Activated CD4-positive, alpha-beta T cell treated with anti-CD3 and anti-CD28 coated beads, Interleukin-2, Interleukin-4, amounts not matched to agents 100 ng/mL and 50 ng/mL, durations not matched to agents 16 hours and 8 hours (primary cell): ENCODE measurements around the gene ATXN1.
"Not testable (repeated sequence)": the region's sequence is repeated elsewhere in the genome, so short reads cannot be mapped to it uniquely, and the experiment has no call there.

Experiments
- DNase-seq: peaks from one replicate; pipeline ENCODE4 v3.0.0-alpha.2; 2020; ENCODE audit warnings: low spot score

The ATXN1 gene

DNA sequence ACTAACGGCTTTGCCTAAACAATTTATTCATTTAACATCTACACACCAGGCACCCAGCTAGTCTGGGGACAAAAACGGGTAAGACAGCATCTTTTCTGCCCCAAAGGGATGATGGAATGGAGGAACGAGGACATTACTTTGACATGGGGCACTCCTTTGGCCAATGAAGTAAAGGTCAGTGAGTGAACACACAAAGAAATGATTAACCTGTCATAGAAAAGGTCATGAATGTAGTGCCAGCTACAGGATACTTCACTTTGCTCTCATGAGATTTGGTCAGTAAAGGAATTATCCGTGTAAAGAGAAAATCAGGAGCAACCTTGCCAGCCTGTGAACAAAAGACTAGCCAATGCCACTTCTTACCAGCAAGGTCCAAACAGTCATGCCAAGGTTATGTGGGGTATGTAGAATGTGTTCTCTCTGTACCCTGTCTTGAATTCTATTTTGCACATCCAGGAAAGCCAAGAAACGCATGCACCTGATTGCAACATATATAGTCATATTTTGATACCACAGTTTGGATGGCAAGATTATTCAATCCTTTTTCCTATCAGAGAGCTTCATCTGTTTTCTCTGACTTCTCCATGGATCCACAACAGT, 377.6 kb downstream of the ATXN1 start:
- DNase-seq, result no peak

- DNase-seq, result not testable (repeated sequence)
These were observed 379.3 kb downstream of the ATXN1 start for GRCh38 chr6:16381968-16382367.

- DNase-seq, result no peak
These were observed 380.9 kb downstream of the ATXN1 start for GRCh38 chr6:16380220-16380809.

GRCh38 chr6:16378360-16378759, 382.9 kb downstream of the ATXN1 start:
- DNase-seq, result not testable (repeated sequence)

DNA sequence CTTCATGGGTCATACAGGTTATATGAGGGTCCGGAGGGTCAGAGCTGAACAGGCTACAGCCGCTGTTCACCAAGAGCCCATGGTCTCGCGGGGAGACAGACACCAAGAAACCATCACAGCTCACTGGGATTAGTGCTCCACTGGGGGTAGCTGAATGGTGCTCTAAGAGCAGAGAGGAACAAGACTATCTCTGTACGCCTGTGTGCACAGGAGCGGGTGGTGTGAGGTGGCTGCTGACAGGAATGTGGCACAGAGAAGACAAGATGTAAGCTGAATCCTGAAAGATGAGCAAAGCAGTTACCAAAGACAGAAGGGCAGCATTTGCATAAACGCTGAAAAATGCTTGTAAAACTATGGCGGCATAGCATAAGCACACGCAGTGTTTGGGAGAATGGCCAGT, 383.8 kb downstream of the ATXN1 start:
- no peak for DNase-seq

DNA sequence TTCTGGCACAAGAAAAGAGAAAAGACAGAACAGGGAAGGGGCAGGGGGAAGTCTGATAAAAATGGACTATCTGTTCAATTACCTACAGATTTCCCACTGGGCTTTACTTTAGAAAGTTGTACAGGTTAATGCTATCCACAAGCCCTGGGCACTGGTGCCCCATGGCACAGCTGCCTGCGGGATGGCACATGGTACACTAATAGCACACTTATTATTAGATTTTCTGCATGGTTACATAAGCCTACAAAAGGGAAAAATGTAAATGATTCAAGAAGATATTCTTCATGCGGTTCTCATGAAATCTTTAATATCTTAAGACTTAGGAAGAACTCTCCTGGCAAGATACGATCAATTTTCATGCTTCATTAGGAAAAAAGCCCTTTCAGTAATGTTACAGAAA, 385.4 kb downstream of the ATXN1 start:
- no peak for DNase-seq

GRCh38 chr6:16375206-16375605, 386.1 kb downstream of the ATXN1 start:
- DNase-seq, result no peak

DNA sequence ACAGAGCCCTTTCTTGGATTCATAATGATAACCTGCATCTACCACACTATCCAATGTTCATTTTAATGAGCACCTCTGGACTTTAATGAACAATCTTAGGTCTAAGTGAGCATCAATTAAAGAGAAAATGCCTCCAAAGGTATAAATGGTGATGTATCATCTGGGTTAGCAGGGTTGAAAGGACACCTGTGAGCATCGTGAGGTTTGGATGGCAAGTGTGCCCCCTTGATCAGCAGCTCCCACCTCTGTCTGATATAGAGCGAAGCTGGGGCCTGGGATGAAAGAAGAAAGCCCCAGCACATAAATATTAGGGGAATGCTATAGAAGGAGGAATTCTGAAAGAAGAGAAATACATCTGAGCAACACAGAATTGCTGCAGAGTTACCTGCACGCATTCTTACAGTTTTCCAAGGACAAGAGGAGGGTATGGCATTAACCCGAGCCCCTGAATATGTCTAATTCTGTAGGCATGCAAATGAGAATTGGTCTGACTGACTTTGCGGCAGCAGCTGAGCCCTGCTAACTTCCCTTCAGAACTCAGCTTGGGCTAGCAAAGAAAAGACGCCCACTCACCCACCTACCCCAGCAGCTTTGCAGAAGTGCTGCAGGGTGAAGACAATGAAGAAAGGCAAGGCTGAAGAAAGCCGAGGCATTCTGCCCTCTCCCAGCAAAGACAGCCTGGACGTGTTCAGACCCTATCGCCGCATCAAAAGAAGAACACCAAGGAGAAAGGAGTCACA, 386.6 kb downstream of the ATXN1 start:
- no peak for DNase-seq

- DNase-seq, result no peak
These were observed 387.2 kb downstream of the ATXN1 start for GRCh38 chr6:16374016-16374415.

DNA sequence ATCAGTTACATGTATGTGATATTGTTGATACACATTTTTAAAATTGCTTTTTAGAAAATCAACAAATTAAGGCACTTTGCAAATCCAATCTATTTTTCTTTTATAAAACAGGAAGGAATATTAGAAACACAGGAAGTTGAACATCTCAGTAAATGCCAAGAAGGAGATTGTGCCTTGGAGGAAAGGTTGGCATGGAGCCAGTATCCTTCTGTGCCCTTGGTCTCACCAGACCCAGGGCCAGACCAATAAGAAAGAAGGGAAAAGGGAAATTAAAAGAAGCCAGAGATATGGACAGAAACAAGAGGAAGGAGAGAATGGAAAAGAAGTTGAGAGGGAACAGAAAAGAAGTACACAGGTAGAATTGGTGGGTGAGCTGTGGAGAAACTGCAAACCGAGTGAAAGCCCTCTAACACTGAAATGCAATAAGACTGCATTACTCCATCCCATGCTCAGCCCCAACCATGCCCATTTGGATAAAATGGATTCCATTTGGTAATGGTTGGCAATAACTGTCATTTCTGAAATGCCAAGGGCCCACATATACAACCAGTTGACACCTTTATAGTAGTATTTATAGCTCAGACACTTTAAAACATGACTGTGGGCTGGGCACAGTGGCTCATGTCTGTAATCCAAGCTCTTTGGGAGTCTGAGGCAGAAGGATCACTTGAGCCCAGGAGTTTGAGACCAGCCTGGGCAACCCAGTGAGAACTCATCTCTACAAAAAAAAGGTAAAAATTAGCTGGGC, 389.1 kb downstream of the ATXN1 start:
- no peak for DNase-seq

DNA sequence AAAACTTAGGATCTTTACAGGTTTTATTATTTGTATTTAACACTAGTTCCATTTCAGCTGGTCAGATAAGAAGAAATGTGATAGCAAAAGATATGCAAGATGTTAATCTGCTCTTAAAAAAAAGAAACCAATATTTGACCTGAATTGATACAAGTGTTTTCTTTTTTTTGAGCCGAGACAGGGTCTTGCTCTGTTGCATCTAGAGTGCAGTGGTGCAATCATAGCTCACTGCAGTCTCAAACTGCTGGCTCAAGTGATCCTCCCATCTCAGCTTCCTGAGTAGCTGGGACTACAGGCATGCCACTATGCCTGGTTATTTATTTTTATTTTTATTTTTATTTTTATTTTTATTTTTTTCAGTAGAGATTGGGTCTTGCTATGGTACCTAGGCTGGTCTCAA, 389.9 kb downstream of the ATXN1 start:
- DNase-seq, result no peak

DNA sequence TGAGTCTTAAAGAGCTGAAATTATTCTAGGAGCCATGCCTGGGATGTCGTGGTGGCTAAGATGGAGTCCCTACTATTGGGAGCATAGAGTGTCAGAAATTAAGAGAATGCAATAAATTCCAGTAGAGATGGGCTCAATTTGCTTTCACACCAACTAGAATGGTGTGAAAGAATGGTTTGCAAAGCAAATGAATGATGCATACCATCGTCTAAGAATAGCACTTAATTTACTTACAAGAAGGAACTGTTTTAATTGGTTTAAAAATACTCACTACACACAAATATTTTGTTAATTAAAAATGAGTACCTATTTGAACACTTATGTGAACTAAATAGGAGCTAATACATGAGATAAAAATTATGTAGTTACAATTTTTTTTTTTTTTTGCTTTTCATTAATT, 390.3 kb downstream of the ATXN1 start:
- DNase-seq, result no peak

- no peak for DNase-seq
These were observed 391.3 kb downstream of the ATXN1 start for GRCh38 chr6:16369989-16370388.

DNA sequence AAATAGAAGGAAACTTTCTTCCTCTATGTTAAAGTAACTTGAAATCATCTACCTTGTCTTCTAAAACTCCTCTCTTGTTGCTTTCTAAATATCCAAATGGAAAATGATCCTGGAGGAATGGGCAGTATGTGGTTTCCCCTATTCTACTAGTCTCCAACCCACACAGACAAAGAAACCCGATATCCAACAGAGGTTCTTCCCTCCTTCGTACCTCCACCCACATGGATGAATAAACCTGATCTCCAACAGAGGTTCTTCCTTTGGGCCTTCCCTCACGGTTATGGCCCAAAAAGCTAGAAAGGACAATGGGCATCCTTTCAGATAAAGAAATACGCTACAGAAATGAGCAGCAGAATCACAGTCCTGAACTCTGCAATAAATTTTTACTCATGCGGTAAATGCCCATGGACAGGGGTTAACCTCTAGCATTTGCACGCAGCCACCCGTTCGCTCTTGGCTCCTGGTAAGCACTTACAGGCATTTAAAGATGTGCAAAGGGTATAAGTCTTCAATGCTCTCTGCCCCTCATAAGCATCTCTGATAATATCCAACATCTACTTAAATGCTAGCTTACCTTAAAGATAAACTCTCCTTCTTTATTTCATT, 392.0 kb downstream of the ATXN1 start:
- DNase-seq, result no peak

DNA sequence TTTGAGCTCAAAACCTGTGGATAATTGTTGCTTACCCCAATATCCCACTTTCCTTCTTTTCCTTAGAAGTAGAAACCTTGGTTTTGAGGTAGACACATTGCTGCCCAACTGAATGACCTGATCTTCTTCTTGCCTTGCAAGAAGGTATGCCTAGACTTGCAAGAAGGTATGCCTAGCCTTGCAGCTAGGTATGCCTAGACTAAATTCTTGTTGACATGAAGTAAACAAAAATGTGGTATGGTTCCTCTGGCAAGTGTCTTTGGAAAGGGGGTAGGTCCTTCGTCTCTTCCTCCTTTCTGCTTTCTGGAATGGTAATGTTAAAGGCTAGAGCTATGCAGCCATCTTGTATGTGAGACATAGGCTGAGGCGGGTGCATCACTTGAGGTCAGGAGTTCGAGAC, 393.7 kb downstream of the ATXN1 start:
- no peak for DNase-seq

GRCh38 chr6:16363749-16364148, 397.5 kb downstream of the ATXN1 start:
- no peak for DNase-seq

GRCh38 chr6:16362819-16363589, 398.3 kb downstream of the ATXN1 start:
- no peak for DNase-seq

- no peak for DNase-seq
These were observed 399.0 kb downstream of the ATXN1 start for GRCh38 chr6:16362296-16362695.

- no peak for DNase-seq
These were observed 399.4 kb downstream of the ATXN1 start for GRCh38 chr6:16361861-16362260.

DNA sequence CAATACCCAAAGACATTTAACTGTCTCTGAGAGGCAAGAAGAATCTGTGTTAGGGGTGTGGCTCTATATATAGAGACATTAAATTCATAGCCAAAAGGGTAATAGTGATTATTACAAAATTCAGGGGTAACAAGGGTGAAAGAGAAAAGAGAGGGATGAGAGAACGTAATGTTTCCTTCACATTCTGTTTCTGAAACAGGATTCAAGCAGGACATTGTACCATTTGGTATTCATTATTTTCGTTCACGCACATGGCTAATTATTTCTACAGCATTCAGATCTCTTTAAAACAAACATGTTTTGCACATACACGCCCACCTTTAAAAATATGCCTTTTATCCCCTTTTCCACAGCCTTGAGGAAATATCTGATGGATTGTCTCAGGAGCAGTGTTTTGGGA, 400.1 kb downstream of the ATXN1 start:
- no peak for DNase-seq

- no peak for DNase-seq
These were observed 400.9 kb downstream of the ATXN1 start for GRCh38 chr6:16360365-16360764.

DNA sequence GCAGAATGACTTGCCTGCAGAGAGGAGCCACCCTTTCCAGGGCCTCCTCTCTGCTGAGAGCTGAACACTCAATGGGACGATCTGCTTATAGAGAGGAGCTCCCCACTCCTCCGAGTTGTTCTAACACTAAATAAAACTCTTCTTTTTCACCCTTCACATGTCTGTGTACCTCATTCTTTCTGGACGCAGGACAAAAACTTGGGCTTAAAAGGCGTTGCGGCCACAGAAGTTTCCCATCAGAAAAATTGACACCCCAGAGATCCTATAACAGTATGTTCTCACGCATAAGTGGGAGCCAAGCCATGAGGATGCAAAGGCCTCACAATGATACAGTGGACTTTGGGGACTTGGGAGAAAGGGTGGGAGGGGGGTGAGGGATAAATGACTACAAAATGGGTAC, 401.7 kb downstream of the ATXN1 start:
- DNase-seq, result no peak
